ENCODE measurements around the gene LDLRAD4.
"Not testable (repeated sequence)": the region's sequence is repeated elsewhere in the genome, so short reads cannot be mapped to it uniquely, and the experiment has no call there.

LDLRAD4 gene

DNA sequence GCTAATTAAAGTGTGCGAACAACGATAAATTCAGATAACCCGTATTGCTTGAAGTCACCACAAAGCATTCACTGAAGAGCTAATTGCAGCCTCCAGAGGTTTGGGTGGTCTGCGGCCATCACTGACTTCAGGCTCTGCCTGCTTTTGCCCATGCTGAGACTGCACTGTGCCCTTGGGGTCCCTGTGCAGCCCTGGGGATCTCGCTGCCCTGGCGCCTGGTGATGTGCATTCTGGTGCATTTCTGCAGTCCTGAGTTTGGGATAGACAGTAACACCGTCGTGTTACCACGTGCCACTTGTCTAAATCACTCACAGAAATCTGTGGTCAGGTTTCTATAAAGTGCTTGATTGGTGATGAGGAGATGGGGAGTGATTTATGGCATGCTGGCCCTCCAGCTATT, 27.6 kb downstream of the LDLRAD4 start:
- no peak for DNase-seq

DNA sequence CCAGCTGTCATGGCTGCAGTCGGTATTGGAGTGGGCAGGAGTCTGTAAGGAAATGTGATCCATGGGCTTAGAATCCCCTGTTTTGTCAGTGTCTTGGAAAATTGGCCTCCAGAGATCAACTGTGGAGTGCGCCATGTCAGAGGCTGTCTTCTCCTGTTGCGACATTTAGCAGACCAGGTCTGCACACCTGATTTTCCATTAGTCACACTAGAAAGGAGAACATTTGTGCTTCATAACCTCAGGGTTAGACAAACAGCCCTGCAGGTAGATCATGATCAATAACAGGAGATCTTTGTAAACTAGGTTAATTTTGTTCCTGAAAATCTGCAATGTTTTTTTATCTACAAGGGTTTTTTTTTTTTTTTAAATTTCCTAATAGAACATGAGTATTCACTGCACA, 28.0 kb downstream of the LDLRAD4 start:
- DNase-seq: no peak

DNA sequence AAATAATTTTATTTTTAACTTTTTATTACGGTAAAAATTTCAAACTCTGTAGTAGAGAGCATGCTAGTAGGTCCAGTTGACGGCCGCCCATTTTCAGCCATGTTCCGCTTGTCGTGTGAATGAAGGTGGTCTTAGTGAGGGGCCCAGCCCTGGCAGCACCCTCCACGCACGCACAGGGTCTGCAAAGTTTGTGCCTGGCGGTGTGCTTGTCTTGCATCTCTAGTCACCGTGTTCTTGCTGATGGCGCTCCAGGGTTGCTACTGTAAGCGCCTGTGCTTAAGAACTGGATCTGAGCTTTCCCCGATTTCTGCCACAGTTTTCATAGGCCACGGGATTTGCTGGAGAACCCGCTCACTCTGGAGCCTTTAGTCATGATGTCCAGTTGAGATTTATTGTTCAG, 28.9 kb downstream of the LDLRAD4 start:
- no peak for DNase-seq

DNA sequence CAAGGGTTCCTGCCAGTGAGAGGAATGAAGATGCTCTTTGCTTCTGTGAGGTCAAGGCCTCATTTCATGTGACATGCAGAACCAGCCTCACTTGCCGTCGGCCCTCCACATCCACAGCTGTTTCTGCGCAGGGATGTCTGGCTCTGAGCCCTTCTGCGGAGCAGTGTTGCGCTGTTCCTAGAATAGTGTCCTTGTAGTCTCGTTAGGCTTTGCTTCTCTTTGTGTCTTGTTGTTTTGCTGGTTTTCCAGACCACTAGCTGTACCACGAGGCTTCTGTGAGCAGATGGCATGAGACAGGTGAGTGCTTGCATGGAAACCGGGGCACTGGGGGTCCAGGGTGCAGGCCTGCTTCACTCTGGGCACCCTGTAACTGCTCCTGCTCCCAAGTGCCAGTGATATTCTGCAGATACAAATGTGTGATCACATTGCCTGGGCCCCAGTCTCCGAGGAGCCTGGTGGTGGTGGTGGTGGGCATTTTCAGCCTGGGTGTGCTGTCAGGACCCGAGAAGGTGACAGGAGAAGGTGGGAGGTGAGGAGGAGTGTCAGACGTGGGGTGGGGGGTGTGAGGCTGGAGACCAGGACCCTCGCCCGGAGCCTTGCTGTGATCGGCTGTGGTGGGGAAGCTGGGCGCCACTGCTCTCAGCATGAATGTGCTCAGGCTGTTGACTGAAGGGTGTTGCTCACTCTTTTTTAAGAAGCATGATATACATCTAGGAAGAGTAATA, 34.3 kb downstream of the LDLRAD4 start:
- DNase-seq: peak in 1 of 51 donors; percentile 14

DNA sequence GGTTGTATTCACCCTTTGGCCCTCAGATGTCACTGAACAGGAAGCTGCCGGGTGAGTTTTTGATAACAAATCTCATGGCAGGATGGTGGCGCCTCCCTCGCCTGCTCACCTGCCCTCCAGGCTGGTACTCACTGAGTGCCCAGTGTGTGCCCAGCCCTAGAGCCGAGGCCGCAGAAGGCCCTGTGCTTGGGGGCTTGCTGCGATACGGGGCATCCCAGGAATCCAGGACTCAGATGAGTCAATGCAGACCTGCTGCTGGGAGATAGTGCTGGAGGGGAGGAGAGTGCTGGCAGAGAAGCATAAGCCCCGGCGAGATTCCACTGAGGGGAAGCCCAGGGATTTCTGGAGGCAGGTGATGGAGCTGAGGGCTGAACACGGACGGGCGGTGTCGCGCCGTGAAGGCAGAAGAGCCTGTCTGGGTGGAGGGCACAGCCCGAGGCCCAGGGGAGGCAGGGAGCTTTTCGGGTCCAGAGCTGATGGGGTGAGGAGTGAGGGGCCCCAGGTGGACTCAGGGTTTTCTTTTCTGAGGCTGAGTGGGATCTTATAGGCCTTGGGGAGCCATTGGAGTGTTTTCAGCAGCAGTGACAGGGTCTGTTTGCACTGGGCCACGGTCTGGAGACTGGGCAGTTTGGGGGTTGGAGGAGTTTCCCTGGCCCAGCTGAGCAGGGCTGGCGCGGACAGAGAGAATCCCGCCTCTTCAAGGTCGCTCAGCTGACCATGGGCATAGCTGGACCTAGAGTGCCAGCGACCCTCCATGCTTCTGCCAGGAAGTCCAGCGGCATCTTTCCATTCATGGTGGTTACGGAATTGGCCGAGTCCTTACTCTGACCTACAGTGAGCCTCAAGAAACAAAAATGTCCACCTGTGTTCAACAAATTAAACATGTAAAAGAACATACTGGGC, 35.5 kb downstream of the LDLRAD4 start:
- DNase-seq: no peak

DNA sequence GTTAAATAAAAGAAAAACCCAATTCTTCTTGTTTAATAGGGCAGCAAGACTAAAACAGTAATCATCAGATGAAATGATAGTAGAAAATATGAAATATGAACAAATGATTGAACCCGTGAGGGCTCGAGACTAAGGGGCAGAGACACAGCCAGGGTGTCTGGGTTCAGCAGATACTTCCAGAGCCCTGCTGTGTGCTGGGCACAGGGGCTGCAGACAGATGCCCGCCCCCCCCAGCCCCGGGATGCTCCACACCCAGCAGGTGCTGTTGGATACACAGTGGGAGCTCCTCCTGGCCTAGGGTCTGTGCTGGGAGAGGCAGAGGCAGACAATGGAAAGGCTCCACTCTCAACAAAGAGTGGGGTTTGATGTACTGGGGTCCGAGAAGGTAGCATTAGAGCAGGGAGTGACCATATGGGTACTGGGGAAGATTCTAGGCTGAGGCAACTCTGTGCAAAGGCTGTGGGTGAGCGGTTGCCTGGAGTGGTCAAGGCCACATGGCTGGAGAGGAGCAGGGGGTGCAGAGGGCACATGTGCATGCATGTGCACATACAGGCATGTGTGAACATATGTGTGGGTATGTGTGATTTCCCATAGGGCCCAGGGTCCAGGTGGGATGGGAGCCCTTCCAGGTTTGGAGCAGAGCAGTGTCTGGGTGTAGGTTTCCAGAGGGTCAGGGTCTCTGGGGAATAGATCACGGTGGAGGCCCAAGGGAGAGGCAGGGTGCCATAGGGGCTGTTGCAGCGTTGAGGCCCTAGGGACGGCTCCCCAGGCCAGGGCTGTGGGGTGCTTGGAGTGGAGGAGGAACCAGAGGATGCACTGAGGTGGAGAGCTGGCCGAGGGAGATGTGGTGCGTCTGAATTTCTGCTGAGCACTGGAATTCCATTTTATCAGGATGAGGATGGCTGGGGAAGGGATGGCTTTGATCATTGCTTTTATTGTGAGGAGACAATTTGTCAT, 36.7 kb downstream of the LDLRAD4 start:
- no peak for DNase-seq

DNA sequence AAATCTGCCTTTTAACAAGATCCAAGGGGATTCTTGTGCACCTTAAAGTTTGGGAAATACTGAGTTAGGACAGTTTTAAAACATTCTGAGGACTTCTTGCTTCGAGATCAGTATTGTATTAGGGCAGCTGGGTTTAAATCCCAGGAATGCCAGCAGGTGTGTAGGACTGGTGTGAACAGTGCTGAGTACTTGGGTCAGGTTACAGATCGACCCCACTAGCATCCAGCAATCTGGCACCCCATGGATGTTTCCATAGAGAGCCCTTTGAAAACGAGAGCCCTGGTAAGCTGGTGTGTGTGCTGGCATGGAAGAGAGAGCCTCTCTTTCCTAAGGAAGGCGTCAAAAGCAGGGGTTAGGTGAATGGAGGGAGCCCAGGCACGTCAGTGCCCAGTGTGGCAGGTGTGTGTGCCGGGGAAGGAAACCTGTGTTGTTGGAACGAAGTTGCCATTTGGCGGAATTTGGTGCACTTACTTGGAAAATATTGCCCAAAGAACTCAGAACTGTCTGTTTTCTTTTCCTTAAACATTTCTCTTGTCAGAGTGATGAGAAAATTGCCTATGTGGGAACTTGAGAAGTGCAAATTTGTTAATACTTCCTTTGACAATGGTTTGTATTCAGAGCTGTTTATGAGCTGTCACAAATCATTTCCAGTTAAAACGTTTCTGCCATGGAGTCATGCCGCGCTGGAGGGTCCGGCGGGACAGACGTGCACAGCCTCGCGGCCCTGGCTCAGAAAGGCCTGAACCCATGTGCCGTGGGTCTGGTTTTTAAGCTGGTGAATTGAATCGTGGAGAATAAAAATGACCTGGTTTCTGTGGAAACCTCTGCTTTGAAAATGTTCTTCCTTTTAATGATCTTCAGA, 38.1 kb downstream of the LDLRAD4 start:
- DNase-seq: no peak

DNA sequence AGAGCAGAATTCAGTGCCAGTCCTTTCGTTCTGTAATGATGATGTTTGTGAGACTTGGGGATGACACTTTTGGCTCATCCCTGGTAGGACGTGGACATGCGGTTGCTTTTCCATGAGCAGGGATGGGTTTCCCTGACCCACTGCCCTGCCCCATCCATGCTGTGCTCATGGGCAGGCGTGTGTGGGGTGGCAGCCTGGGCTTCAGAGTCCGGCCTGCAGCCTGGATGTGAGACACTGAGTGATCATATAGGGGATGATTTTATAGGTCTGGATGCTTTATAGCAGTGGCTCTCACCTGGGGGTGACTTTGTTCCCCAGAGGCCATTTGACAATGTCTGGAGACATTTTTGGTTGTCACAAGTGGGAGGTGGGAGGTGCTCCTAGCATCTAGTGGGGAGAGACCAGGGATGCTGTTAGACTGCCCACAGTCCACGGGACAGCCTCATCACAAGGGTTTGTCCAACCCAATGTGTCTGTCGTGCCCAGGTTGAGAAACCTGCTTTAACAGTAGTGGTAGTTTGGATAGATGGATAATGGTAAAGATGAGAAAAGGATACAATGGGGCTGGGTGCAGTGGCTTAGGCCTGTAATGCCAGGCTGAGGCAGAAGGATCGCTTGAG, 38.9 kb downstream of the LDLRAD4 start:
- DNase-seq: no peak

DNA sequence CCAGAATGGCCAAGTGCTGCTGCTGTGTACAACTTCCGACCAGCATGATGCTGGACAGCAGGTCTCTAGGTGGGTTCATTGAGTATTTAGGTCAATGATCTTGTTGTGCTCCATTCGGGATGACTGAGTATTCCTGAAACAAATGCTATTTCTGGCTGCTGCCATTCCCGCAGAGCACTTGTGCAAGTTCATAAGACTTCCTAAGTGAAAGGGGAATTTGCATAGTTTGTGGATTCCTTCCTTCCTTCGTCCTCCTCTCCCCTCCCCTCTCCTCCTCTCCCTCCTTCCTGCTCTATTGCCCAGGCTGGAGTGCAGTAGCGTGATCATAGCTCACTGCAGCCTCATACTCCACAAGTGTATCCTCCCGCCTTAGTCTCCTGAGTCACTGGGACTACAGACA, 40.4 kb downstream of the LDLRAD4 start:
- DNase-seq: peak in 1 of 51 donors; percentile 39

DNA sequence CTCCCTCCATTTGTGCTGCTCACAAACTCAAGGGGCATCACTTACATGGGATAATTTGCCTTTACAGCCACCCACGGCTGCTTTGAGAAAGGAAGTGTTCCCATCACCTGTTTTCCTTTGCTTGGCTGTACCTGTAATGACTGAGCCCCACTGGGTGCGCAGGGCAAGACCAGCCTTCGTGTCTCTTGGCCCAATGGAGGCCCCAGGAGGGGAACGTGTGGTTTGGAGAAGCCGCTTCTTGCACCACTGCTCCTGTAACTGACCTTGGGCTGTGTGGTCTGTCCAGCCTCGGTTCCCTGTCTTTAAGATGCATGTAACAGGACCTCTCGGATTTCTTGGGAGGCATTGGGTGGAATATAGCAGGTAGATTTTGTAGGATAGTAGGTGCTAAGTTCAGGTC, 41.1 kb downstream of the LDLRAD4 start:
- DNase-seq: no peak

DNA sequence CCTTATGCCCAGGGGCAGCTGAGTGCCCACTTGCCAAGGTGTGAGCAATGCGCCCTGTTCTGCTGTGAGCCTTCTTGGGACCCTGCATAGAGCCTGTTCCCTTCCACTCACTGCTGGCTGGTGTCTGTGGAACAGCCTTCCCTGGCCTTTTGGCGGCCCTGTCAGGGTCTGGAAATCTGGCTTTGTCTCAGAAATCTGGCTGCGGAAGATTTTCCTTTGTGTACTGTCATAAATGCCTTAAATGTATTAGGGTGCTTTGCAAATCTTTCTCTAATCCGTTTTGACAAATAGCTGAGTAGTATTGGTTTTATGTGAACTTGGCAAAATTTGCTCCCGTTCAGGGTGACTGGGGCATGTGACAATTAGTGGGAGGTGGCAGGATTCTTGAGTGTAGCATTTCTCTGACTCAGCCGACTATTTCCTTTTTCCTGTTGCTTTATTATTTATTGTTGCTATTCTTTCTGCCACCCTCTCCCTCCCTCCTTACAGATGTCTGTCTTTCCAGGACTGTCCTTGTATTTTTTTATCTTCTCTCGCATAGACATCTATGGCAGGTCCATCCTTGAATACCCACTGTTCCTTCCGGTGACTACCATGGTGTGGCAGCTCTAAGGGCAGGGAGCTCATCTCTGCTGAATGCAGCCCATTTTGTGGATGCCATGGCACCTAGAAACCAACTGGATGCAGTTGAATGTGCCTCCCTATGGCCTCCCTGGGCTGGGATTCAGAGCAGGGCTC, 41.8 kb downstream of the LDLRAD4 start:
- DNase-seq: no peak

DNA sequence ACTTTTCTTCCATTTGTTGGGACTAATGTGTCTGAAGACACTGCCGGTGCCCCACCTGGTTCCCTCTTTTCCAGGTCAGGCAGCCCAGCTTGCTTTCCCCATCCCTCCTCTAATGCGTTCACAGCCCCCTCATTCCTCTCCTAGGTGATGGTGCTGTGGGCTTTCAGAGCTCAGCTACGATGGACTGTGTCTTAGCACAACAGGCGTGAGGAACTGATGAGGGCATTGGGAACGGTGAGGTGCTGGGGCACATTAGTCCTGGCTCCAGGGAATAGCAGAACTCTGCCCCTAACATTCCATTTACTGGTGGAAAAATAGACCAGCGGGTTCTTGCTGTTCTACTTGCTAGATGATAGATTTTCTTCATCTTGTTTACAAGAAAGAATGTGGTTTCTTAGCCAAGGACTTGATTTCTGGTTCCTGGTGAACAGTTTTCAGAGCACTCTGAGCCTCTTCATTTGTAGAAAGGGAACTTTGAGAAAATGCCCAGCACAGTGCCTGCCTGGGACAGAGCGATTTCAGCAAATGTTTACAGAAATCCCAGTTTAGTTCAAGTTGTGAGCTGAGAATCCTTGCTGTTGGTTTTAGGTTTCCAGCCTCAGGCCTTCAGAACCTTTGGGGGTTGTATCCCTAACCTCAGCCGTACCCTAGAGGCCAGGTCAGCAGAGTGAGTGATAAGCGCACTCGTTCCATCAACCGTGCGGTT, 42.5 kb downstream of the LDLRAD4 start:
- no peak for DNase-seq

DNA sequence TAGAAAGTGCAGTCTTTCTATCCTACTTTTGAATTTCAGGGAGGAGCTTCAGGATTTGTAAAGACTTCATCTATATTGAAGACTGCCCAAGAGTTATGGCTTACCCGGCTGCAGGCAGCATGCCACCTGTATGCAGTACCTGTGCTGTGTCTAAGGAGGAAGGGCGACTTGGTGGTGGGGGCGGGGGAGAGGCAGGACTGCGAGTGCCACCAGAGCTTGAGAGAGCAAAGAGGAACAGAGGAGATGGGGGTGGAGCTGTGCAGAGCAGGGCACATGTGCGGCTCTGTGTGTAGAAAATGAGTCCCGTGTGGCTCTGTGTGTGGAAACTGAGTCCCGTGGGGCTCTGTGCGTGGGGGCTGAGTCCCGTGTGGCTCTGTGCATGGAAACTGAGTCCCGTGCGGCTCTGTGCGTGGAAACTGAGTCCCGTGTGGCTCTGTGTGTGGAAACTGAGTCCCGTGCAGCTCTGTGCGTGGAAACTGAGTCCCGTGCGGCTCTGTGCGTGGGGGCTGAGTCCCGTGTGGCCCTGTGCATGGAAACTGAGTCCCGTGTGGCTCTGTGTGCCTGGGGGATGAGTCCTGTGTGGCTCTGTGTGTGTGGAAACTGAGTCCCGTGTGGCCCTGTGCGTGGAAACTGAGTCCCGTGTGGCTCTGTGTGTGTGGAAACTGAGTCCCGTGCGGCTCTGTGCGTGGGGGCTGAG, 43.2 kb downstream of the LDLRAD4 start:
- no peak for DNase-seq

DNA sequence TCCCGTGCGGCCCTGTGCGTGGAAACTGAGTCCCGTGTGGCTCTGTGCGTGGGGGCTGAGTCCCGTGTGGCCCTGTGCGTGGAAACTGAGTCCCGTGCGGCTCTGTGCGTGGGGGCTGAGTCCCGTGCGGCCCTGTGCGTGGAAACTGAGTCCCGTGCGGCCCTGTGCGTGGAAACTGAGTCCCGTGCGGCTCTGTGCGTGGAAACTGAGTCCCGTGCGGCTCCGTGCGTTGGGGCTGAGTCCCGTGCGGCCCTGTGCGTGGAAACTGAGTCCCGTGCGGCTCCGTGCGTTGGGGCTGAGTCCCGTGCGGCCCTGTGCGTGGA, 43.8 kb downstream of the LDLRAD4 start:
- not testable (repeated sequence) for DNase-seq

DNA sequence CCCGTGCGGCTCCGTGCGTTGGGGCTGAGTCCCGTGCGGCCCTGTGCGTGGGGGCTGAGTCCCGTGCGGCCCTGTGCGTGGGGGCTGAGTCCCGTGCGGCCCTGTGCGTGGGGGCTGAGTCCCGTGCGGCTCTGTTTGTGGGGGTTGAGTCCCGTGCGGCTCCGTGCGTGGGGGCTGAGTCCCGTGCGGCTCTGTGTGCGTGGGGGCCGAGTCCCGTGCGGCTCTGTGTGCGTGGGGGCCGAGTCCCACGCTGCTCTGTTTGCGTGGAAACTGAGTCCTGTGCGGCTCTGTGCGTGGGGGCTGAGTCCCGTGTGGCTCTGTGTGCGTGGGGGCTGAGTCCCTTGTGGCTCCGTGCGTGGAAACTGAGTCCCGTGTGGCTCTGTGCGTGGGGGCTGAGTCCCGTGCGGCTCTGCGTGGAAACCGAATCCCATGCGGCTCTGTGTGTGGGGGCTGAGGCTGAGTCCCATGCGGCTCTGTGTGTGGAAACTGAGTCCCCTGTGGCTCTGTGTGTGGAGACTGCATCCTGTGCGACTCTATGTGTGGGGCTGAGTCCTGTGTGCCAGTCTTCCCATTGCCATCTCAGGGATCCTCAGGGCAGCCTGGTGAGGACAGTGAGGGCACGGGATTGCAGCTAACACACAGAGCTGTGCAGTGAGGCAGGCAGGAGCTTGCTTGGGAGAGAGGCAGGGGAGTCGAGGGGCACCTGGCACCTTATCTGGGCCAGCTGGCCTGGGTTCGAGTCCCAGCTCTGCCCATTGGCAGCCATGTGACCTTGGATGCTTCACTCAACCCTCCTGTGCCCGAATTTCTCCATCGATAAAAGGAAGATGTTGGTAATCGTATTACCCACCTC, 44.5 kb downstream of the LDLRAD4 start:
- DNase-seq: no peak

DNA sequence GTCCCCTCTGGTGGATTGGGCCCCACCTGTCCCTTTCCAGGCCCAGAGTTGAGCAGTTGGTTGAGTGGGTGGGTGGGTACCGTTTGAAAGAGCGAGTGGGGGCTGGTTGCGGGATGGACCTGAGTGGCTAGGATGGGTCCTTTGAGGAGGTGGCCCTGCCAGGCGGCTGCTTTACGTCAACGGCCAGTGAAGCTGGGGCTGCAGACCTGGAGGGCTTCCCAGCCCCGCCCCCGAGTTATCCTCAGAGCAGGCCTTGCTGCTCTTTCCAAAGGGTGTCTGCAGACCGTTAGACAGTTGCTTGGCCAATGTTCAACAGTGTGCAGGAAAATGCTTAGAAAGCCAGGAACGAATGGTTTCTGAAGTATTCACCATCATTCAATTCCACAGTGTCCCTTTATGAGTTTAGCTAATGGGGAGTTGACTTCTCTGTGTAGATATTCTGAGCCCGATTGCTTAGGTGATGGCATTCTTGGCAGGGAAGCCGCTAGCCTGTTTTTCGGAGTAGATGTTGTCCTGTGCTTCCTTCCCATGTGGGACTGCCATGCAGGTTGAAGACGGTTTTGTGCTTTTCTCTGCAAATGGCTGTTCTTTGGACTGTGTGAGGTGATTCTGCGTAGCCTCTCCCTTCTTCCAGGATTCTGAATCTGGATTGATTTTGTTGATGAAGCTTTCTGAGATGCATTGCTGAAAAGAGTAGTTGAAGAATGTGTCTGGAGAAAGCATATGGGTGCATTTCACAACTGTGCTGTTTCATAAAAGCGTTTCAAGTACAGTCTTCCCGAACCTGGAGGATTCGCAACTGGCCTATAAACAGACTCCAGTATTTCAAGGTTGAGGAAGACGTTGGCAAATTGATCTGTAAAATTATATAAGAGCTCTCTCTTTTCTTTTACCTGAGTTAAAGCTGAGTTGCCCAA, 45.8 kb downstream of the LDLRAD4 start:
- DNase-seq: peak in 1 of 51 donors; percentile 29

Measured in hypothalamus (tissue), 51 donors.